Activated naive CD4-positive, alpha-beta T cell treated with anti-CD3 and anti-CD28 coated beads, Interleukin-2, amount 50 U/mL, for 16 hours (primary cell): ENCODE results near the gene TTC32.
A peak's percentile ranks its signal among the peaks of the same experiment; 100 is the strongest.
"Not testable (repeated sequence)": the region's sequence is repeated elsewhere in the genome, so short reads cannot be mapped to it uniquely, and the experiment has no call there.

Source experiments
- DNase-seq: peaks from one replicate; pipeline ENCODE4 v3.0.0-alpha.2; 2020

Gene TTC32

DNA sequence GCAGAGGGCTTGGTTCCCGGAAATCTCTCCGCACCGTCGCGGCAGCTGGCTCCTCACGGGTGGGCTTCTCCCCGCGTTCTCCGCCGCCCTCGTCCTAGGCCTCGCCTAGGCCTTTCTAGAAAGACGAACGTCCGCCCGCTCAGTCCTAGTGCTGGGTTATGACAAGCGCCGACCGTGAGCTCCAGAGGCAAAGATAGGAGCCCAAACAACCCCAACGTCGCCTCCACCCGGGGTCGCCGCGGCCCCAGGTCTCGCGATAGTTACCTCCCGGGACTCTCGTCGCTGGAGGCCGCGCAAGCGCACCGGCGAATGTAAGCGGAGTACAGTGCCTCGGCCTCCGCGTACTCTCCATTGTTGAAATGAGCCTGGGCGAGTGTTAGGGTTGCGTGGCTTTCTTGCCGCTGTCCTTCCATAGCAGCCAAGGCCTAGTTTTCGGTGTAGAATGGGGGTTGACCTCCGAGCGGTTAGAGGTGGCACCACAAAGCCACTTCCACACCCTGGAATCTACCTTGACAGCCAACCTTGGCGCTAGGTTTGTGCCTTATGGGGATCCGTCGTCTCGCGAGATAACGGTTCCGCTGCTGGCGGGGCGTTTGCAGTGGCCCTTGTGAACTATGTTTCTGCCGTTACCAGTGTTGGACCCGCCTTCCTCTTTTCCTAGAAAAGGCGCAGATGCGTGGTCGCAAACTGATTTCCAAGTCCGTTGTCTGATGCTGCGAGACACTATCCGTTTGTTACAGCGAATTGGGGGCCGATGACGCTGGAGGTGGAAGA, at the start of gene TTC32:
Gene TTC32 (minus strand): TSS at position 542 of the 774 bp plus-strand sequence. CDS start 129 bp downstream, at position 413.
- DNase-seq: peak; percentile 93

GRCh38 chr2:19949071-19949470, 47.3 kb upstream of the TTC32 start:
- no peak for DNase-seq

GRCh38 chr2:19947184-19947940, 45.6 kb upstream of the TTC32 start:
- DNase-seq: no peak

- DNase-seq: no peak
Measured at GRCh38 chr2:19944205-19944845, 42.5 kb upstream of the TTC32 start.

DNA sequence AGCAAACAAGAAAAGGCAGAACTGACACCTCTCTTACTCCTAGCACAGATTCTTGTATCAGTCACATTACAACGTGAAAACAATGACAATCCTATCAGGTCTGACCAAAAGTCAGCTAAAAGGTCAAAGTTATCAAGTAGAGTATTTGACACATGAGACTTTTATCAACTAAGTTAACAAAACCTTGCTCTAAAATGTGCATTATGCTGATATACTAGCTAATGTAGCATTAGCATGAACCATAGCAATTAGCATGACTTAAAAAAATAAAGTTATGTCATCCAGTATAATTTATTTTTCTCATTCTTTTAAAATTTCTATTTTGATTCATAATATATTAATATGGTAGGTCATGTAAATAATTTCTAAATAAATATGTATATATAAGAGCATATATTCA, 41.4 kb upstream of the TTC32 start:
- DNase-seq: no peak

DNA sequence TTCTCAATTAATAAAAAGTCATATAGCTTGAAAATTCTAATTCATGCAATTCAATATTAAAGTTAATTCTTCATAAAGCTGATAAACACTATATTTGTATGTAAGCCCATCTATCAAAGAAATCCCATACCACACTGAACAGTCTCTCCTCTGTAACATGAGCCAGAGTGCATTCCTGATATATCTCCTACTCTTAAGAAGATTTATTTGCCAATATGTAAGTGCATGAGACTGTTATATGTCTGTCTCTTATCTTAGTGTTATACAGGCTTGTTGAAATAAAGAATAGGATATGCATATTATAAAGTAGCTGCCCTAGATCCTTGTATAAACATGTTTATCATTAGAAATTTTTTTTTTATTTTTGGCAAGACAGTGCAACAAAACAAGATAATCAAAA, 40.4 kb upstream of the TTC32 start:
- DNase-seq: no peak

DNA sequence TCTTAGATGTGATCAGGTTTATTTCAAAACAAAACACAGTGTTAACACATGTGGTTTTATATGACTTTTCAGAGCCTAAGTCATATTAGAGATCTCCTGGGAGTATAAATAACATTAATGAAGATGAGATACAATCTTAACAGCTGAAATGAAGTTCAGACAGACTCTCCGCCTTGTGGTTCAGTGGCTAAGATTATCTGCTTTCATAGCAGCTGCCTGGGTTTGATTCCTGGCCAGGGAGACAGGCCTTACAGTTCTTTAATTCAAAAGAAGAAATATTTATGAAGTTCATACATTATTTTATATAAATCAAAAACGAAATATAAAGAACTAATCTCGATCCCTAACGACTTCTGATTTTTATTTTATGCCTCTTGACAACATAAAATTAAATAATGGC, 35.2 kb upstream of the TTC32 start:
- no peak for DNase-seq

DNA sequence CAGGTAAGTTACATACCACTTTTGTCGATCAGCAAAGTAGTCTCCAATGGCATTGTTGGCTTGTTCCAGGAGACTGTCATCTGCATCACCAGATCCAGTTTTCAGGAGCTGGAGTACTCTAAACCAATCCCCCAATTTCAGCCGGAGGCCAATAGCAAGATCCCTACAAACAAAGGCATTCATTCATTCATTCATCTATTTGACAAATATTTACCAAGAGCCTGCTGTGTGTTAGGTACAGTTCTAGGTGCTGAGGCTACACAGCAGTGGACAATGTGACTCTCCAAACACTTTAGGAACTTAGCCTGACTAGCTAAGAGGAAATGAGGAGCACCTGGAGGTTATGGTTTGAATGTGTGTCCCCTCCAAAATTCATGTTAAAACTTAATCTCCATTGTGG, 34.4 kb upstream of the TTC32 start:
- no peak for DNase-seq

DNA sequence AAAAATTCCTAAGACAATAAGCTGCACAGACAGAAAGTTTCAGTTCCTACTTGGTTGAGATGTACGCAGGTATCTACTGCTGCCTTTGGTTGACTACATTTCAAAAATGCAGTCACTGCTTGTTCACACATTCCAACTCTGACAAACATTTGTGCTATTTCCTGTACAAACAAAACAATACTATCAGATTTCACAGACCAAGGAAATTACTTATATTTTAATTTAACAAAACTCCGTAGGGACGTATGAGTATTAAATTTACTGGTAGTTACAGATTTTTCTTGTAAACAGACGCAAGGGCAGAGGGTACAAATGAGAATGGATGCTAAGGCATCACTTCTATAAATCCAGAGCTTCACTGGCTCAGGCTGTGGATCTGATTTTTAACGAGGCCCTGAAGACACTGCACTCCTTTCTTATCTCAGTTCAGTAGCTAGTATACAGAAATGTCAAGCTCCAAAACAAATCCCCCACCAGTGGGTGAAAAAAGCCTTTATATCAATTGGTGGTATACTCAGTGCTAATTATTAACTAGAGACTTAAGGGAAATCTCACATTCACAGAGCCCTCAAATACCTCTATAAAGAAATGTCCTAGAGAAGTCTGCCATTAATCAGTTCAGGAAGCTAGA, 31.7 kb upstream of the TTC32 start:
- no peak for DNase-seq

GRCh38 chr2:19932928-19933327, 31.1 kb upstream of the TTC32 start:
- DNase-seq: no peak

DNA sequence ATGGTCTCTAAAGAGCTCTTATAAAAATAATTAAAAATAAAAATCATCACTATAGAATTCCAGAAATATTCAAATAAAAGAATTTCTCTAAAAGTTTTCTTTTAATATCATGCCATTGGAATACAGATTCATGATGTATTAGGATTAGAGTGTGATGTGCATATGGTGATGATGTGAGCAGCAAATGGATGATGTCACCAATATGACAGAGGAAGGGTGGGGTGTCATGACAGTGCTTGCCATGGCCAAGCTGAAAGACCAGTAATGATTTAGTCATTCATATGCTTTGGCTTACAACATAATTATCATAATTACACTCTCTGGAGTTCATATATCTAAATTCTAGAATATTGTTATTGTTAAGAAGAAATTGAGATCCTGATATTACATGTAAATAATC, 27.4 kb upstream of the TTC32 start:
- no peak for DNase-seq

GRCh38 chr2:19927816-19928215, 26.0 kb upstream of the TTC32 start:
- not testable (repeated sequence) for DNase-seq

DNA sequence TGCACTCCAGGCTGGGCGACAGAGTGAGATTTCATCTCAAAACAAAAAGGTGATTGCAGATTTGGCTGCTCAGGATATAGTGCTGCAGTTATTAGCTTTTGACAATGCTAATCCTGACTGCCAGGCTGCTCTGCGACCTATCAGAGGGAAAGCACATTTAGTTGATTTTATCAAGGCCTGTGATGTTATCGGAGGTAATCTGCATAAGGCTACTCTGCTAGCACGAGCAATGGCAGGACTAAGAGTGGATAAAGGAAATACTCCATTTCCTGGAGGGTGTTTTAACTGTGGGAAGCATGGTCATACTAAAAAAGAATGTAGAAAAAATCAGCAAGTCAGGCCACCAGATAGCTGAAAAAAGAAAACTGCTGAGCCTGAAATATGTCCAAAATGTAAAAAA, 22.7 kb upstream of the TTC32 start:
- DNase-seq: not testable (repeated sequence)

DNA sequence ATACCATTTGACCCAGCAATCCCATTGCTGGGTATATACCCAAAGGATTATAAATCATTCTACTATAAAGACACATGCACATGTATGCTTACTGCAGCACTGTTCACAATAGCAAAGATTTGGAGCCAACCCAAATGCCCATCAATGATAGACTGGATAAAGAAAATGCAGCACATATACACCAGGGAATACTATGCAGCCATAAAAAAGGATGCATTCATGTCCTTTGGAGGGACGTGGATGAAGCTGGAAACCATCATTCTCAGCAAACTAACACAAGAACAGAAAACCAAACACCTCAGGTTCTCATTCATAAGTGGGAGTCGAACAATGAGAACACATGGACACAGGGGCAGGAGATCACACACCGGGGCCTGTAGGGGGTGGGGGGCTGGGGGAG, 20.4 kb upstream of the TTC32 start:
- DNase-seq: not testable (repeated sequence)

GRCh38 chr2:19916385-19916950, 14.7 kb upstream of the TTC32 start:
- no peak for DNase-seq

GRCh38 chr2:19914266-19914975, 12.6 kb upstream of the TTC32 start:
- DNase-seq: no peak

- no peak for DNase-seq
Measured at GRCh38 chr2:19911808-19912509, 10.2 kb upstream of the TTC32 start.

DNA sequence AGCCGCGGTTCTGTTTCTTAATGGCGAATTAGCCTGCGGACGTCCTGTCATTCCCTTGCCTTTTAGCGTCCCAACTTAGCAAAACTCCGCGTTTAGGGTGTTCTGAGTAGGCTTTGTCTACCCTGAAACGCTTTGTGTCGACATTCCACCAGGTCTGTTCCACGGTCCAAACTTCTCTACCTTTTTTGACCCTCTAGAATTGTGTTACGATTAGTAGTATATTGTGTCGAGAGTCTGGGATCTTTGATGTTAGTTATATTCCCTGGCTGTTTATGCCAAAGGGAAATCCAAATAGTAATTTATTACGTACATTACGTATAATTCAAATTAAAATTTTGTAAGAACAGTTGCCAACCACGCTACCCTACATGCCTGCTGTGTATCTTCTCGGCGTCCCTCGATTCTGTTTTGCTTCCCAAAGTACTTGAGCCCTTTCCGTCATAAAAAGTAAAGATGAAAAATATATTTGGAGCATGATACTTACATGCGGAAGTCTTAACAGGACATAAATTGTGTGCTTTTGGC, 495 bp upstream of the TTC32 start:
- no peak for DNase-seq

GRCh38 chr2:19900931-19901441, 797 bp downstream of the TTC32 start:
- DNase-seq: no peak

DNA sequence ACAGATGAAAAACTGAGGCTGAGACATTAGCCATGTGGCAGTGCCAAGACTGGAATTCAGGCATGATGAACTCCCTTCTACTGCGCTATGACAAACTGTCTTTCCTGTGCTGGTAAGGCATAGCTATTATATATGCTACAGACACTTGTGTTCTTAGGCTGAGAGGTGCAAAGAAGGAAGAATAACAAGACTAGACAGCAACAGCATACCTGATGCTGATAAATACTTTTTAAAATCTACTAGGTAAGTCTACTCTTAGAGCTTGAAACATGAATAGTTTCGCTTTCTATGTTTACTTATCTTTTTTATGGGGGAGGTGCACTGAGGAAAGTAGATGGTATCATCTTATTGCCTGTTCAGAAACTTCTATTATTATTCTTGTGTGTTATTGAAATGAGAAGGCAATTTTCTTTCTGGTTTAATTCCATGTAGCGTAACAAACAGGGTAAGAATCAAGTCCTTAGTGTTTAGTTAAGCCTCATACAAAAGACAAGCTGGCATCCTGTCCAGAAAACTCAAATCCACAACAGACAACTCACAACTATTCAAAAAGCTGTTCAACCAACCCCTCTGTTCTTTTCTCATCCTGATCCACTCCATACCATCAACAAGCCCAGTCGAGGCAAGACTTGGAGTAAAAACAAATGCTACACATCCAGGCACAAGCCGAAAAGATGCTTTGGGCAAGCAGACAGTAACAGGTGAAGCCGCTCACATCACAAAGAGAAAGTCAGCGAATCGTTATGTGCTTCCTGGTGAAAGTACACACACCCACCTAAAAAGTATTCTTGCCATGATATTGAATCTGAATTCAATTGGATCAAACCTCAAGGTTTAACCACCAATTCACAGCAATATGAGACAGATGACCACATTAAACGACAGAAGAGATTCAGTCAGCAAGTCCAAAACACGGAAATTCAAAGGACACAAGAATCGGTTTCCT, 1.5 kb downstream of the TTC32 start:
- DNase-seq: no peak
